GM21717 (cell line): ENCODE data around the gene COPG2.

Experiments used
- ATAC-seq: cut with Tn5 transposase; IDR thresholded peaks from one replicate; pipeline ENCODE4 v1.9.1; 2021; ENCODE audit warnings: mild to moderate bottlenecking, moderate library complexity; ENCODE audit not compliant: unreplicated experiment

Gene COPG2

GRCh38 chr7:130506358-130506757, 162.2 kb downstream of the COPG2 start:
- no peak for ATAC-seq

GRCh38 chr7:130505753-130506152, 162.8 kb downstream of the COPG2 start:
- no peak for ATAC-seq

GRCh38 chr7:130500910-130501309, 167.6 kb downstream of the COPG2 start:
- no peak for ATAC-seq

- no peak for ATAC-seq
These were observed 168.1 kb downstream of the COPG2 start for GRCh38 chr7:130500463-130500862.

GRCh38 chr7:130494431-130494858, 174.1 kb downstream of the COPG2 start:
- ATAC-seq, result no peak

- no peak for ATAC-seq
These were observed 175.2 kb downstream of the COPG2 start for GRCh38 chr7:130493275-130493873.

- ATAC-seq, result no peak
These were observed 175.8 kb downstream of the COPG2 start for GRCh38 chr7:130492523-130493274.

- ATAC-seq, result no peak
These were observed 176.6 kb downstream of the COPG2 start, which contains the start of gene MEST for GRCh38 chr7:130491841-130492522. Gene MEST (plus strand): TSS chr7:130492085. CDS start chr7:130492314, 229 bp downstream.

GRCh38 chr7:130490888-130491804, 177.4 kb downstream of the COPG2 start:
- no peak for ATAC-seq

GRCh38 chr7:130490311-130490791, 178.2 kb downstream of the COPG2 start:
- ATAC-seq, result no peak

- no peak for ATAC-seq
These were observed 179.2 kb downstream of the COPG2 start for GRCh38 chr7:130489140-130489983.

- ATAC-seq, result no peak
These were observed 180.0 kb downstream of the COPG2 start for GRCh38 chr7:130488392-130489139.

- ATAC-seq, result no peak
These were observed 181.6 kb downstream of the COPG2 start for GRCh38 chr7:130486954-130487436.

GRCh38 chr7:130486114-130486953, 182.2 kb downstream of the COPG2 start:
- ATAC-seq, result no peak

- ATAC-seq, result no peak
These were observed 182.8 kb downstream of the COPG2 start for GRCh38 chr7:130485734-130486113.

GRCh38 chr7:130483031-130483430, 185.5 kb downstream of the COPG2 start:
- no peak for ATAC-seq

GRCh38 chr7:130481898-130482297, 186.7 kb downstream of the COPG2 start:
- ATAC-seq, result no peak
